ENCODE data around the gene NPEPPS. TPM values are rescaled to one million over a fixed set of nuclear protein-coding genes. Genes with fewer than 3 reads are reported as not detected.
"Not testable (repeated sequence)": the region's sequence is repeated elsewhere in the genome, so short reads cannot be mapped to it uniquely, and the experiment has no call there.

NPEPPS gene
- polyA plus RNA-seq, 1 of the 3 experiments (the other 2 are of a cell fraction): 73.2 TPM

DNA sequence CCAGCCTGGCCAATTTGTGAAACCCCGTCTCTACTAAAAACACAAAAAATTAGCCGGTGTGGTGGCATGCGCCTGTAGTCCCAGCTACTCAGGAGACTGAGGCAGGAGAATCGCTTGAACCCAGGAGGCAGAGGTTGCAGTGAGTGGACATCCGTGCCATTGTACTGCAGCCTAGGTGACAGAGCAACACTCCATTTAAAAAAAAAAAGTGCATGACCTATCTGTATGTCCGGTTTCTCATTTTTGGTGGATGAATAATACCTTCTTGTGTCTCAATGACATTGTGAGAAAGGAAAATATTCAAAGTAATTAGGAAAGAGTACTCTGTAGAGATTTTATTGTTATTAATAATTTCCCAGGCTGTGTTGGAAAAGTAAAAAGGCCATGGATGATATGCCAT lies 17.6 kb upstream of the NPEPPS start:
- H3K27ac ChIP-seq (ENCODE audit: low read depth in 2 of 2, low read length in 1 of 2); H4K20me1 ChIP-seq (ENCODE audit: insufficient read depth); H3K27me3 ChIP-seq (ENCODE audit: insufficient read depth); H2AFZ ChIP-seq (ENCODE audit: low read depth); H3K9ac ChIP-seq; H3K79me2 ChIP-seq (ENCODE audit: insufficient read depth); H3K9me2 ChIP-seq; H3K4me2 ChIP-seq; H3K4me1 ChIP-seq (ENCODE audit: control insufficient read depth in 1 of 2, insufficient read depth in 2 of 2, low read depth in 1 of 2, low read length in 1 of 2); H3K36me3 ChIP-seq (replicated peaks in 1 of 2; ENCODE audit: control insufficient read depth in 1 of 2, insufficient read depth in 2 of 2, low read length in 1 of 2); DNase-seq; POLR2A ChIA-PET; H3K9me3 ChIP-seq; H3F3A ChIP-seq (replicated peaks; ENCODE audit: insufficient read depth); H3K4me3 ChIP-seq (ENCODE audit: low read depth in 2 of 2, low read length in 1 of 2): not testable (repeated sequence)
- CTCF ChIA-PET: interaction anchor here (1.8 kb wide), 1 partner anchor 103 kb away, joined by 5 read pairs; no protein-coding TSS in a partner anchor
- WGBS (ENCODE audit: low lambda C conversion rate): 77% methylated on average over 6 of the region's 6 CpGs

- POLR2A ChIA-PET; H3K27me3 ChIP-seq (ENCODE audit: insufficient read depth); H3K4me1 ChIP-seq (ENCODE audit: control insufficient read depth in 1 of 2, insufficient read depth in 2 of 2, low read depth in 1 of 2, low read length in 1 of 2); H2AFZ ChIP-seq (ENCODE audit: low read depth); H3K27ac ChIP-seq (ENCODE audit: low read depth in 2 of 2, low read length in 1 of 2); H3K4me2 ChIP-seq; H3F3A ChIP-seq (replicated peaks; ENCODE audit: insufficient read depth); H3K79me2 ChIP-seq (ENCODE audit: insufficient read depth); H4K20me1 ChIP-seq (ENCODE audit: insufficient read depth); DNase-seq; H3K9me2 ChIP-seq; H3K4me3 ChIP-seq (ENCODE audit: low read depth in 2 of 2, low read length in 1 of 2); H3K9me3 ChIP-seq; H3K9ac ChIP-seq; CTCF ChIA-PET; H3K36me3 ChIP-seq (replicated peaks in 1 of 2; ENCODE audit: control insufficient read depth in 1 of 2, insufficient read depth in 2 of 2, low read length in 1 of 2): not testable (repeated sequence)
Observed at GRCh38 chr17:47518880-47519279, 12.0 kb upstream of the NPEPPS start.

GRCh38 chr17:47519365-47519764 lies 11.5 kb upstream of the NPEPPS start:
- H3K4me2 ChIP-seq; H3K36me3 ChIP-seq (replicated peaks in 1 of 2; ENCODE audit: control insufficient read depth in 1 of 2, insufficient read depth in 2 of 2, low read length in 1 of 2); CTCF ChIA-PET; DNase-seq; H2AFZ ChIP-seq (ENCODE audit: low read depth); H3K27ac ChIP-seq (ENCODE audit: low read depth in 2 of 2, low read length in 1 of 2); H3K4me3 ChIP-seq (ENCODE audit: low read depth in 2 of 2, low read length in 1 of 2); H3K9ac ChIP-seq; H3K9me2 ChIP-seq; H3F3A ChIP-seq (replicated peaks; ENCODE audit: insufficient read depth); H3K4me1 ChIP-seq (ENCODE audit: control insufficient read depth in 1 of 2, insufficient read depth in 2 of 2, low read depth in 1 of 2, low read length in 1 of 2); H3K79me2 ChIP-seq (ENCODE audit: insufficient read depth); H4K20me1 ChIP-seq (ENCODE audit: insufficient read depth); POLR2A ChIA-PET; H3K9me3 ChIP-seq; H3K27me3 ChIP-seq (ENCODE audit: insufficient read depth): not testable (repeated sequence)

- H4K20me1 ChIP-seq (ENCODE audit: insufficient read depth); H3K79me2 ChIP-seq (ENCODE audit: insufficient read depth); DNase-seq; H3K4me2 ChIP-seq; POLR2A ChIA-PET; H3K27ac ChIP-seq (ENCODE audit: low read depth in 2 of 2, low read length in 1 of 2); H3K9ac ChIP-seq; H3K9me2 ChIP-seq; H3K27me3 ChIP-seq (ENCODE audit: insufficient read depth); H3F3A ChIP-seq (replicated peaks; ENCODE audit: insufficient read depth); H3K9me3 ChIP-seq; H3K4me1 ChIP-seq (ENCODE audit: control insufficient read depth in 1 of 2, insufficient read depth in 2 of 2, low read depth in 1 of 2, low read length in 1 of 2); H2AFZ ChIP-seq (ENCODE audit: low read depth); H3K4me3 ChIP-seq (ENCODE audit: low read depth in 2 of 2, low read length in 1 of 2); H3K36me3 ChIP-seq (replicated peaks in 1 of 2; ENCODE audit: control insufficient read depth in 1 of 2, insufficient read depth in 2 of 2, low read length in 1 of 2); CTCF ChIA-PET: not testable (repeated sequence)
- 45% methylated on average over 4 of the region's 4 CpGs for WGBS (ENCODE audit: low lambda C conversion rate)
Observed at GRCh38 chr17:47520279-47520678, 10.6 kb upstream of the NPEPPS start.

GRCh38 chr17:47521434-47521833 lies 9.5 kb upstream of the NPEPPS start:
- CTCF ChIA-PET; POLR2A ChIA-PET; H3K27ac ChIP-seq (ENCODE audit: low read depth in 2 of 2, low read length in 1 of 2); H3K36me3 ChIP-seq (replicated peaks in 1 of 2; ENCODE audit: control insufficient read depth in 1 of 2, insufficient read depth in 2 of 2, low read length in 1 of 2); H3K27me3 ChIP-seq (ENCODE audit: insufficient read depth); H3K9me2 ChIP-seq; H3K9me3 ChIP-seq; H3F3A ChIP-seq (replicated peaks; ENCODE audit: insufficient read depth); H3K4me3 ChIP-seq (ENCODE audit: low read depth in 2 of 2, low read length in 1 of 2); DNase-seq; H3K4me2 ChIP-seq; H2AFZ ChIP-seq (ENCODE audit: low read depth); H4K20me1 ChIP-seq (ENCODE audit: insufficient read depth); H3K9ac ChIP-seq; H3K4me1 ChIP-seq (ENCODE audit: control insufficient read depth in 1 of 2, insufficient read depth in 2 of 2, low read depth in 1 of 2, low read length in 1 of 2); H3K79me2 ChIP-seq (ENCODE audit: insufficient read depth): not testable (repeated sequence)
- 78% methylated on average over 1 of the region's 1 CpG for WGBS (ENCODE audit: low lambda C conversion rate)

- H3F3A ChIP-seq (replicated peaks; ENCODE audit: insufficient read depth); H3K27ac ChIP-seq (ENCODE audit: low read depth in 2 of 2, low read length in 1 of 2); CTCF ChIA-PET; H3K9me3 ChIP-seq; H3K4me2 ChIP-seq; H3K4me3 ChIP-seq (ENCODE audit: low read depth in 2 of 2, low read length in 1 of 2); DNase-seq; POLR2A ChIA-PET; H3K9ac ChIP-seq; H2AFZ ChIP-seq (ENCODE audit: low read depth); H4K20me1 ChIP-seq (ENCODE audit: insufficient read depth); H3K9me2 ChIP-seq; H3K27me3 ChIP-seq (ENCODE audit: insufficient read depth); H3K4me1 ChIP-seq (ENCODE audit: control insufficient read depth in 1 of 2, insufficient read depth in 2 of 2, low read depth in 1 of 2, low read length in 1 of 2); H3K79me2 ChIP-seq (ENCODE audit: insufficient read depth); H3K36me3 ChIP-seq (replicated peaks in 1 of 2; ENCODE audit: control insufficient read depth in 1 of 2, insufficient read depth in 2 of 2, low read length in 1 of 2): not testable (repeated sequence)
Observed at GRCh38 chr17:47522341-47522740, 8.6 kb upstream of the NPEPPS start.

DNA sequence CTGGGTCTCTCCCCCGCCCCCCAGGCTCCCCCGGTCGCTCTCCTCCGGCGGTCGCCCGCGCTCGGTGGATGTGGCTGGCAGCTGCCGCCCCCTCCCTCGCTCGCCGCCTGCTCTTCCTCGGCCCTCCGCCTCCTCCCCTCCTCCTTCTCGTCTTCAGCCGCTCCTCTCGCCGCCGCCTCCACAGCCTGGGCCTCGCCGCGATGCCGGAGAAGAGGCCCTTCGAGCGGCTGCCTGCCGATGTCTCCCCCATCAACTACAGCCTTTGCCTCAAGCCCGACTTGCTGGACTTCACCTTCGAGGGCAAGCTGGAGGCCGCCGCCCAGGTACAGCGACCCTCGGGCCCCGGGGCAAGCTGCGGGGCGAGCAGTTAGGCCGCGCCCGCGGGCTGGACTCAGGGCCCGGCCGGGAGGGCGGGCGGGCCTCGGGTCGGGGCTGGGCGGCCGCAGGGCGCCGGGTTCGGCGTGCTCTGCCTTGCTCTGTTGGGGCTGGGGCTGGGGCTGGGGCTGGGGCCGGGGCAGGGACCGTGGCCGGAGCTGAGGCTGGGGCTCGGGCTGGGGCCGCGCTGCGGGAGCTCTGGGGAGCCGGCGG lies 419 bp downstream of the NPEPPS start:
- peak; percentile 65 for DNase-seq
- CTCF ChIA-PET: interaction anchor here (1.0 kb wide), 1 partner anchor 84 kb away, joined by 3 read pairs; no protein-coding TSS in a partner anchor
- Histone ChIP-seq H3K27ac (ENCODE audit: low read depth in 2 of 2, low read length in 1 of 2) (peak overlapping the region; percentile 80 to 88), H4K20me1 (ENCODE audit: insufficient read depth) (peaks cover 27% of the 10 kb centered on the region), H3K79me2 (ENCODE audit: insufficient read depth) (peaks cover 43% of the 10 kb centered on the region), H3K9ac (peak overlapping the region; percentile 89), H3K4me3 (ENCODE audit: low read depth in 2 of 2, low read length in 1 of 2) (peak overlapping the region; percentile 68 to 98), H3K4me2 (peak overlapping the region; percentile 100; the same call in 1 of the 2 replicates)
- H3K4me1 ChIP-seq (ENCODE audit: control insufficient read depth in 1 of 2, insufficient read depth in 2 of 2, low read depth in 1 of 2, low read length in 1 of 2); H3K9me3 ChIP-seq; H3K36me3 ChIP-seq (replicated peaks in 1 of 2; ENCODE audit: control insufficient read depth in 1 of 2, insufficient read depth in 2 of 2, low read length in 1 of 2); H3K27me3 ChIP-seq (ENCODE audit: insufficient read depth); H3F3A ChIP-seq (replicated peaks; ENCODE audit: insufficient read depth); POLR2A ChIA-PET; H2AFZ ChIP-seq (ENCODE audit: low read depth); H3K9me2 ChIP-seq: not testable (repeated sequence)
- WGBS (ENCODE audit: low lambda C conversion rate): 1% methylated on average over 17 of the region's 61 CpGs

Data from SK-N-SH (cell line).